Measurements from ENCODE around the gene SARNP.

GRCh38 chr12:55725556-55725955, 92.0 kb downstream of the SARNP start:
- TF ChIP-seq POLR2A (IDR thresholded peaks at IDR 0.05; ENCODE audit: low read depth, low read length), result no peak
- 0 out of 2 replicates have a peak, but pooled peaks have one; percentile 13 for TF ChIP-seq POLR2AphosphoS5 (IDR thresholded peaks at IDR 0.05; ENCODE audit: low read depth, low read length)
- no peak for TF ChIP-seq SPI1 (IDR thresholded peaks at IDR 0.05; ENCODE audit: low read depth, low read length)
- no peak for TF ChIP-seq POU2F2 (IDR thresholded peaks at IDR 0.05; ENCODE audit: low read depth, low read length)
- no peak for TF ChIP-seq TAF1 (IDR thresholded peaks at IDR 0.05; ENCODE audit: low read depth, low read length)
- TF ChIP-seq PAX5 (IDR thresholded peaks at IDR 0.05; ENCODE audit: insufficient read depth, low read length, severe bottlenecking), result no peak
